ENCODE measurements around the gene AGAP5. TPM values are rescaled to one million over a fixed set of nuclear protein-coding genes. Genes with fewer than 3 reads are reported as not detected.
A peak's percentile ranks its signal among the peaks of the same experiment; 100 is the strongest.

Gene AGAP5
- total and polyA plus RNA-seq, 2 of the 13 experiments (the other 11 are each of a cell fraction or from before 2014, with no cell fraction given): 5.3 to 7.9 TPM

DNA sequence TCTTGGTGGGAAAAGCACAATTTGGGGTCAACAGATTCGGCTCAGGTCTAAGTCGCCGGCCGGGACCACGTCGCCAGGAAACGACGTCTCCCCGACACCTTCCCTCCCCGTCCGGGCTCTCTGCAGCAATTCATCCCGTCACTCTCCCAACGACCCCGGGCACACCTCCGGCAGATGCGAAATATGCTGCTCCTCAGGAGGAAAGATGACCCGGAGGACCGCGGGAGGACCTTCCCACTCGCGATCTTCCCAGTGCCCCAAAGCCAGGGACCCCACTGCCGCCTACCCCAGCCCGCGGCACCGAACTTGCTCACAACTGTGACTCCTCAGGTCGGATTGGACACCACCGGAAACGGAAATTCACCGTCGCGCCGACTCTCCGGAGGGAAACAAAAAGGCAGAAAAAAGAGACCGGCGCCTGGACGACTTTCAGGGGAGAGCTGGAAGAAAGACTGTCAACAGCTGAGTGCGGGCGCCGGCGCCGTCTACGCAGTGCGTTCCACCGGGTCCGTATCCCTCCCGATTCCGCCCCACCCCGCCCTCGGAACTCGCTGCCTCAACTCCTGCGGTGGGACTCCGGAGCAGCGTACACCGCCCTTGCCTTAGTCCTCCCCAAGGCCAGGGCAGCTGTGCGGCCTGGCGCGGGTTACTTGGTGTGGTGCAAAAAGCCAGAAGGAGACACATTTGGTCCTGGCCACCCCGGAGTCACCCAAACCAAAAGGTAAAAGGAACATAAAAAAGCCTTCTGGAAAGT is 32.4 kb upstream of the AGAP5 start (continued):
- TF ChIP-seq, protein P1, sequence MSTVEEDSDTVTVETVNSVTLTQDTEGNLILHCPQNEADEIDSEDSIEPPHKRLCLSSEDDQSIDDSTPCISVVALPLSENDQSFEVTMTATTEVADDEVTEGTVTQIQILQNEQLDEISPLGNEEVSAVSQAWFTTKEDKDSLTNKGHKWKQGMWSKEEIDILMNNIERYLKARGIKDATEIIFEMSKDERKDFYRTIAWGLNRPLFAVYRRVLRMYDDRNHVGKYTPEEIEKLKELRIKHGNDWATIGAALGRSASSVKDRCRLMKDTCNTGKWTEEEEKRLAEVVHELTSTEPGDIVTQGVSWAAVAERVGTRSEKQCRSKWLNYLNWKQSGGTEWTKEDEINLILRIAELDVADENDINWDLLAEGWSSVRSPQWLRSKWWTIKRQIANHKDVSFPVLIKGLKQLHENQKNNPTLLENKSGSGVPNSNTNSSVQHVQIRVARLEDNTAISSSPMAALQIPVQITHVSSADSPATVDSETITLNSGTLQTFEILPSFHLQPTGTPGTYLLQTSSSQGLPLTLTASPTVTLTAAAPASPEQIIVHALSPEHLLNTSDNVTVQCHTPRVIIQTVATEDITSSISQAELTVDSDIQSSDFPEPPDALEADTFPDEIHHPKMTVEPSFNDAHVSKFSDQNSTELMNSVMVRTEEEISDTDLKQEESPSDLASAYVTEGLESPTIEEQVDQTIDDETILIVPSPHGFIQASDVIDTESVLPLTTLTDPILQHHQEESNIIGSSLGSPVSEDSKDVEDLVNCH (CRISPR knock-in tag; IDR thresholded peaks at IDR 0.05): peak; percentile 36; the same call in 1 of the 2 replicates
- TF ChIP-seq SRSF4 (IDR thresholded peaks at IDR 0.05; ENCODE audit: low read depth, low read length, poor library complexity, severe bottlenecking): no peak
- no peak for TF ChIP-seq RNF2 (conservative IDR thresholded peaks at IDR 0.05; ENCODE audit: low read depth)
- TF ChIP-seq, protein P2, sequence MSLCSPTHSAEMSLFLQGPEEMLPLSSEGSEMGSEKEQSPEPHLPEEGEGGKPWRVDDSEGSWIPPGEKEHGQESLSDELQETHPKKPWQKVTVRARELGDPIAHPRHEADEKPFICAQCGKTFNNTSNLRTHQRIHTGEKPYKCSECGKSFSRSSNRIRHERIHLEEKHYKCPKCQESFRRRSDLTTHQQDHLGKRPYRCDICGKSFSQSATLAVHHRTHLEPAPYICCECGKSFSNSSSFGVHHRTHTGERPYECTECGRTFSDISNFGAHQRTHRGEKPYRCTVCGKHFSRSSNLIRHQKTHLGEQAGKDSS (CRISPR knock-in tag; IDR thresholded peaks at IDR 0.05; ENCODE audit: borderline replicate concordance, low read depth): peak; percentile 84; the same call in 1 of the 2 replicates
- no peak for TF ChIP-seq SMC3 (IDR thresholded peaks at IDR 0.05; ENCODE audit: low read length)
- TF ChIP-seq ZNF335 (CRISPR knock-in tag; IDR thresholded peaks at IDR 0.05): peak; percentile 71; the same call in 1 of the 2 replicates
- TF ChIP-seq KMT2B (CRISPR knock-in tag; IDR thresholded peaks at IDR 0.05): peak; percentile 90
- no peak for TF ChIP-seq ZNF841 (CRISPR knock-in tag; IDR thresholded peaks at IDR 0.05; ENCODE audit: borderline replicate concordance)
- 0 out of 2 replicates have a peak, but pooled peaks have one; percentile 83 for TF ChIP-seq TOE1 (CRISPR knock-in tag; IDR thresholded peaks at IDR 0.05)
- no peak for TF ChIP-seq ZNF180 (CRISPR knock-in tag; IDR thresholded peaks at IDR 0.05; ENCODE audit: borderline replicate concordance, low read depth)
- peak; percentile 63; the same call in 1 of the 2 replicates for TF ChIP-seq NFIC (IDR thresholded peaks at IDR 0.05; ENCODE audit: low read length)
- TF ChIP-seq FOXJ3 (CRISPR knock-in tag; IDR thresholded peaks at IDR 0.05; ENCODE audit: borderline replicate concordance): no peak
- no peak for TF ChIP-seq SOX6 (IDR thresholded peaks at IDR 0.05)
- TF ChIP-seq SOX6 (CRISPR knock-in tag; IDR thresholded peaks at IDR 0.05): peak; percentile 81
- TF ChIP-seq ZFY (CRISPR knock-in tag; IDR thresholded peaks at IDR 0.05): peak; percentile 79
- TF ChIP-seq MED8 (CRISPR knock-in tag; IDR thresholded peaks at IDR 0.05; ENCODE audit: insufficient replicate concordance): peak; percentile 95
- TF ChIP-seq HOXA3 (CRISPR knock-in tag; IDR thresholded peaks at IDR 0.05): peak; percentile 87
- peak; percentile 85 for TF ChIP-seq SALL1 (CRISPR knock-in tag; IDR thresholded peaks at IDR 0.05)
- TF ChIP-seq SMAD1 (CRISPR knock-in tag; IDR thresholded peaks at IDR 0.05; ENCODE audit: borderline replicate concordance, low read depth): peak; percentile 77; the same call in 1 of the 2 replicates
- 0 out of 2 replicates have a peak, but pooled peaks have one; percentile 55 for TF ChIP-seq ZNF761 (CRISPR knock-in tag; conservative IDR thresholded peaks at IDR 0.05)
- TF ChIP-seq EZH2 (conservative IDR thresholded peaks at IDR 0.05; ENCODE audit: low read depth, low read length): no peak
- TF ChIP-seq TGIF2 (CRISPR knock-in tag; IDR thresholded peaks at IDR 0.05): peak; percentile 90; the same call in 1 of the 2 replicates
- 0 out of 2 replicates have a peak, but pooled peaks have one; percentile 46 for TF ChIP-seq ZBTB7A (CRISPR knock-in tag; IDR thresholded peaks at IDR 0.05)
- TF ChIP-seq TEAD3 (CRISPR knock-in tag; optimal IDR thresholded peaks at IDR 0.05; ENCODE audit: borderline replicate concordance): peak; percentile 73
- TF ChIP-seq RFX5 (IDR thresholded peaks at IDR 0.05; ENCODE audit: low read depth, low read length): no peak
- TF ChIP-seq ZNF446 (CRISPR knock-in tag; IDR thresholded peaks at IDR 0.05): no peak
- no peak for TF ChIP-seq NR1H2 (CRISPR knock-in tag; IDR thresholded peaks at IDR 0.05; ENCODE audit: borderline replicate concordance, low read depth)
- TF ChIP-seq ZNF329 (CRISPR knock-in tag; IDR thresholded peaks at IDR 0.05; ENCODE audit: low read depth): 0 out of 2 replicates have a peak, but pooled peaks have one; percentile 74
- no peak for TF ChIP-seq DPF2 (CRISPR knock-in tag; IDR thresholded peaks at IDR 0.05; ENCODE audit: borderline replicate concordance, low read depth)
- TF ChIP-seq AKAP8 (CRISPR knock-in tag; IDR thresholded peaks at IDR 0.05): peak; percentile 32; the same call in 1 of the 2 replicates

Measured in HepG2 (cell line).